Measurements from ENCODE around the gene FXR1. TPM values are rescaled to one million over a fixed set of nuclear protein-coding genes. Genes with fewer than 3 reads are reported as not detected.

FXR1 gene
- total and polyA plus RNA-seq, 2 of the 4 experiments (the other 2 are of a cell fraction) = 110 to 182 TPM

DNA sequence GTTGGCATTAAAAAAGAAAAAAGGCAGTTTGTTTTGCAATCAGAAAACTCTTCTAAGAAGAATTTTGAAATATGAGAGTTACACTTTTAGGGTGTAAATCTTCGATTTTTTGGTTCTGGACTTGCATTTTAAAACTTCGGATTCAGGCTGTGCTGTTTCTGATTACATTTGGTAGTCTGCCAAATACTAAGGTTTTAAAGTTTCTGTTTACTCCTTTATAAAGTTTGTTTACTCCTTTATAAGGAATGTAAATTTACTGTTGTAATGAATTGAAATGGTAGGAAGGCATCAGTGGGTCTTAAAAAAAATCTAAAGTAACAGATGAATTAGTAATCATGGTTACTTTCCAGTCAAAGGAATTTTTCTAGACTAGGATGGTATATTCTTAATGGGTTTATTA, 14.1 kb downstream of the FXR1 start:
- H3K4me3 ChIP-seq (ENCODE audit: insufficient read depth, low read depth, low read length) = no peak overlapping the region
- H4K20me1 ChIP-seq (ENCODE audit: insufficient read depth, low read length) = peaks cover 88% of the 10 kb centered on the region
- no TSS peak for BruUV-seq (replicated peaks)
- peaks cover 5% of the 10 kb centered on the region; the same call in 1 of the 2 replicates for H3K4me1 ChIP-seq (ENCODE audit: control insufficient read depth, insufficient read depth, low read length)
- H3K4ac ChIP-seq (ENCODE audit: low read depth, low read length) = no peak overlapping the region
- no peak overlapping the region for H3K56ac ChIP-seq (ENCODE audit: extremely low read depth, insufficient read depth, low read length)
- POLR2A ChIA-PET (ENCODE audit: unreplicated experiment) = no interaction called here
- dilution Hi-C loops (cut with HindIII; ENCODE audit: low sequenced_read_pairs, unreplicated experiment) = no loop called here
- no peaks in the 10 kb centered on the region; the same call in 1 of the 2 replicates for H3K9me1 ChIP-seq (ENCODE audit: insufficient read depth, low read length)
- no peak overlapping the region for H2BK15ac ChIP-seq (ENCODE audit: low read depth, low read length)
- TF ChIP-seq MAZ (IDR thresholded peaks at IDR 0.05; ENCODE audit: borderline replicate concordance, low read depth, low read length) (no peak), RFX5 (IDR thresholded peaks at IDR 0.05; ENCODE audit: low read depth, low read length) (no peak), MAFK (IDR thresholded peaks at IDR 0.05; ENCODE audit: low read depth, low read length) (no peak), SMC3 (IDR thresholded peaks at IDR 0.05; ENCODE audit: low read depth, low read length) (no peak), MXI1 (IDR thresholded peaks at IDR 0.05; ENCODE audit: borderline replicate concordance, low read depth, low read length) (no peak), CHD1 (IDR thresholded peaks at IDR 0.05; ENCODE audit: low read depth, low read length) (no peak), POLR2A (IDR thresholded peaks at IDR 0.05; ENCODE audit: low read depth, low read length) (no peak), NFE2L2 (IDR thresholded peaks at IDR 0.05; ENCODE audit: low read depth, low read length) (no peak), RCOR1 (IDR thresholded peaks at IDR 0.05; ENCODE audit: insufficient replicate concordance, low read length) (no peak), CEBPB (IDR thresholded peaks at IDR 0.05; ENCODE audit: low read depth, low read length) (no peak)
- TF ChIP-seq, protein P1, sequence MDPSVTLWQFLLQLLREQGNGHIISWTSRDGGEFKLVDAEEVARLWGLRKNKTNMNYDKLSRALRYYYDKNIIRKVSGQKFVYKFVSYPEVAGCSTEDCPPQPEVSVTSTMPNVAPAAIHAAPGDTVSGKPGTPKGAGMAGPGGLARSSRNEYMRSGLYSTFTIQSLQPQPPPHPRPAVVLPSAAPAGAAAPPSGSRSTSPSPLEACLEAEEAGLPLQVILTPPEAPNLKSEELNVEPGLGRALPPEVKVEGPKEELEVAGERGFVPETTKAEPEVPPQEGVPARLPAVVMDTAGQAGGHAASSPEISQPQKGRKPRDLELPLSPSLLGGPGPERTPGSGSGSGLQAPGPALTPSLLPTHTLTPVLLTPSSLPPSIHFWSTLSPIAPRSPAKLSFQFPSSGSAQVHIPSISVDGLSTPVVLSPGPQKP (IDR thresholded peaks at IDR 0.05; ENCODE audit: borderline replicate concordance, low read depth, low read length) = no peak
- TF ChIP-seq, protein P2, sequence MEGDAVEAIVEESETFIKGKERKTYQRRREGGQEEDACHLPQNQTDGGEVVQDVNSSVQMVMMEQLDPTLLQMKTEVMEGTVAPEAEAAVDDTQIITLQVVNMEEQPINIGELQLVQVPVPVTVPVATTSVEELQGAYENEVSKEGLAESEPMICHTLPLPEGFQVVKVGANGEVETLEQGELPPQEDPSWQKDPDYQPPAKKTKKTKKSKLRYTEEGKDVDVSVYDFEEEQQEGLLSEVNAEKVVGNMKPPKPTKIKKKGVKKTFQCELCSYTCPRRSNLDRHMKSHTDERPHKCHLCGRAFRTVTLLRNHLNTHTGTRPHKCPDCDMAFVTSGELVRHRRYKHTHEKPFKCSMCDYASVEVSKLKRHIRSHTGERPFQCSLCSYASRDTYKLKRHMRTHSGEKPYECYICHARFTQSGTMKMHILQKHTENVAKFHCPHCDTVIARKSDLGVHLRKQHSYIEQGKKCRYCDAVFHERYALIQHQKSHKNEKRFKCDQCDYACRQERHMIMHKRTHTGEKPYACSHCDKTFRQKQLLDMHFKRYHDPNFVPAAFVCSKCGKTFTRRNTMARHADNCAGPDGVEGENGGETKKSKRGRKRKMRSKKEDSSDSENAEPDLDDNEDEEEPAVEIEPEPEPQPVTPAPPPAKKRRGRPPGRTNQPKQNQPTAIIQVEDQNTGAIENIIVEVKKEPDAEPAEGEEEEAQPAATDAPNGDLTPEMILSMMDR (conservative IDR thresholded peaks at IDR 0.05; ENCODE audit: low read depth, low read length) = no peak
- TF ChIP-seq, protein P3, sequence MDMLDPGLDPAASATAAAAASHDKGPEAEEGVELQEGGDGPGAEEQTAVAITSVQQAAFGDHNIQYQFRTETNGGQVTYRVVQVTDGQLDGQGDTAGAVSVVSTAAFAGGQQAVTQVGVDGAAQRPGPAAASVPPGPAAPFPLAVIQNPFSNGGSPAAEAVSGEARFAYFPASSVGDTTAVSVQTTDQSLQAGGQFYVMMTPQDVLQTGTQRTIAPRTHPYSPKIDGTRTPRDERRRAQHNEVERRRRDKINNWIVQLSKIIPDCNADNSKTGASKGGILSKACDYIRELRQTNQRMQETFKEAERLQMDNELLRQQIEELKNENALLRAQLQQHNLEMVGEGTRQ (IDR thresholded peaks at IDR 0.05; ENCODE audit: low read depth, low read length) = no peak
- H3K9ac ChIP-seq (ENCODE audit: low read depth, low read length) = no peak overlapping the region
- H2BK5ac ChIP-seq (ENCODE audit: low read depth, low read length, poor library complexity, severe bottlenecking) = no peak overlapping the region
- H3K27ac ChIP-seq (ENCODE audit: insufficient read depth, low read length) = no peak overlapping the region
- no peak overlapping the region for H2AK9ac ChIP-seq (replicated peaks; ENCODE audit: low read depth, low read length, poor library complexity)
- ATAC-seq (ENCODE audit: low read depth) (peak; percentile 50), DNase-seq (peak; percentile 23)
- H3K9me3 ChIP-seq (ENCODE audit: control insufficient read depth, insufficient read depth, low read length) = no peaks in the 10 kb centered on the region
- no CpG with 5 or more reads among the region's 2 CpGs for WGBS, 2 experiments (ENCODE audit: extremely low coverage in 2 of 2, insufficient read length in 1 of 2)
- no peak overlapping the region for H2BK20ac ChIP-seq (ENCODE audit: low read depth, low read length)
- no peak overlapping the region for H4K91ac ChIP-seq (ENCODE audit: insufficient read depth, low read depth, low read length)
- H3K14ac ChIP-seq (replicated peaks; ENCODE audit: low read depth, low read length) = no peak overlapping the region
- H3K36me3 ChIP-seq (ENCODE audit: control insufficient read depth, insufficient read depth, low read length) = 0 out of 2 replicates have a peak, but pooled peaks cover 3% of the 10 kb centered on the region
- CTCF ChIA-PET = no interaction called here
- H3K27me3 ChIP-seq (ENCODE audit: control insufficient read depth, insufficient read depth, low read length) = no peaks in the 10 kb centered on the region
- H4K5ac ChIP-seq (ENCODE audit: low read depth, low read length) = no peak overlapping the region
- H3K23ac ChIP-seq (ENCODE audit: low read depth, low read length) = no peak overlapping the region
- H3K4me2 ChIP-seq (ENCODE audit: low read depth, low read length) = peak overlapping the region; percentile 51; the same call in 1 of the 2 replicates
- H2AFZ ChIP-seq (replicated peaks; ENCODE audit: low read length, poor library complexity) = no peak overlapping the region
- H2BK120ac ChIP-seq (ENCODE audit: low read depth, low read length) = no peak overlapping the region
- H4K8ac ChIP-seq (ENCODE audit: low read depth in 2 of 2, low read length in 2 of 2) = no peak overlapping the region
- intact Hi-C loops (cut with micrococcal nuclease) = loop anchor here (2.0 kb wide), 1 partner anchor 14 kb away; the partner anchor contains the start of gene FXR1
- no peak overlapping the region for H3K18ac ChIP-seq (ENCODE audit: low read depth, low read length)
- in situ Hi-C loops (cut with MboI; ENCODE audit: low sequenced_read_pairs) = no loop called here
- no peaks in the 10 kb centered on the region; a peak in 2 of 4 replicates for H3K79me1 ChIP-seq (ENCODE audit: low read depth in 1 of 2, low read length in 2 of 2)
- H2AK5ac ChIP-seq (ENCODE audit: low read depth, low read length) = no peak overlapping the region
